WTC11 (cell line): ENCODE measurements around the gene MRPL55. TPM values are rescaled to one million over a fixed set of nuclear protein-coding genes. Genes with fewer than 3 reads are reported as not detected.

Source experiments
- ATAC-seq: fragments of 200-7000 bp; cut with Tn5 transposase; 2 replicates; pipeline ENCODE4 v1.10.0; 2021; ENCODE audit warnings: mild to moderate bottlenecking, moderate library complexity
- CTCF ChIA-PET: fragments of 300-600 bp; sonication (Branson Sonifier 250); formaldehyde crosslinking; loops from one replicate; lab custom pipeline; 2021; ENCODE audit warnings: antibody characterized with exemption; lab: Charles Lee
- POLR2A ChIA-PET: fragments of 350-600 bp; sonication (Branson Sonifier 250); formaldehyde crosslinking; loops from one replicate; lab custom pipeline; 2021; ENCODE audit warnings: antibody characterized with exemption; lab: Charles Lee
- DNase-seq: peaks from one replicate; pipeline ENCODE4 v3.0.0; 2021; ENCODE audit warnings: low spot score
- H3K27ac Mint-ChIP-seq: 2 replicates; pipeline ENCODE4 v1.8.0; 2021; ENCODE audit warnings: mixed read lengths
- H3K27me3 Mint-ChIP-seq: 2 replicates; pipeline ENCODE4 v1.8.0; 2021; ENCODE audit warnings: low read depth, mild to moderate bottlenecking, moderate library complexity, mixed read lengths
- H3K36me3 Mint-ChIP-seq: 2 replicates; pipeline ENCODE4 v1.8.0; 2021; ENCODE audit warnings: mixed read lengths
- H3K4me1 Mint-ChIP-seq: 2 replicates; pipeline ENCODE4 v1.8.0; 2022; ENCODE audit warnings: mixed read lengths
- H3K4me3 Mint-ChIP-seq: 2 replicates; pipeline ENCODE4 v1.8.0; 2021; ENCODE audit warnings: mild to moderate bottlenecking, moderate library complexity, mixed read lengths
- H3K9me3 Mint-ChIP-seq: 2 replicates; pipeline ENCODE4 v1.8.0; 2021; ENCODE audit warnings: mixed read lengths
- CREM ChIP-seq: sonication (generic); formaldehyde crosslinking; IDR thresholded peaks from 2 replicates; pipeline ENCODE4 v1.8.1; 2022; ENCODE audit warnings: mild to moderate bottlenecking, missing genetic modification reagents, moderate library complexity
- EMX1 ChIP-seq: fragments of 250-450 bp; sonication (Bioruptor Pico); IDR thresholded peaks from 2 replicates; pipeline ENCODE4 v1.8.0; 2021; ENCODE audit warnings: mild to moderate bottlenecking
- FOXK1 ChIP-seq: sonication (generic); formaldehyde crosslinking; IDR thresholded peaks from 2 replicates; pipeline ENCODE4 v1.8.0; 2022; ENCODE audit warnings: mild to moderate bottlenecking, moderate library complexity, missing genetic modification reagents
- RELA ChIP-seq: sonication (generic); formaldehyde crosslinking; IDR thresholded peaks from 2 replicates; pipeline ENCODE4 v1.8.1; 2022; ENCODE audit warnings: missing genetic modification reagents, mild to moderate bottlenecking, borderline replicate concordance
- SMAD4 ChIP-seq: sonication (generic); formaldehyde crosslinking; IDR thresholded peaks from 2 replicates; pipeline ENCODE4 v1.8.0; 2022; ENCODE audit warnings: mild to moderate bottlenecking, missing genetic modification reagents
- ZNF232 ChIP-seq: sonication (generic); formaldehyde crosslinking; IDR thresholded peaks from 2 replicates; pipeline ENCODE4 v1.8.0; 2022; ENCODE audit warnings: mild to moderate bottlenecking, missing genetic modification reagents
- ZNF317 ChIP-seq: sonication (generic); formaldehyde crosslinking; IDR thresholded peaks from 2 replicates; pipeline ENCODE4 v1.8.1; 2023; ENCODE audit warnings: low read depth, mild to moderate bottlenecking, moderate library complexity, missing genetic modification reagents, borderline replicate concordance
- total RNA-seq: library from RNA; stranded (reverse); gene quantifications from 3 replicates; pipeline ENCODE4 v1.2.3, GENCODE V29; 2021
- TF ChIP-seq, protein P1 (sequence below): sonication (generic); formaldehyde crosslinking; IDR thresholded peaks from 2 replicates; pipeline ENCODE4 v1.8.1; 2022; ENCODE audit warnings: missing genetic modification reagents, borderline replicate concordance
- TF ChIP-seq, protein P2 (sequence below): fragments of 250-450 bp; sonication (Bioruptor Pico); IDR thresholded peaks from 2 replicates; pipeline ENCODE4 v1.9.0; 2021; ENCODE audit warnings: mild to moderate bottlenecking, borderline replicate concordance
- TF ChIP-seq, protein P3 (sequence below): fragments of 250-450 bp; sonication (Bioruptor Pico); IDR thresholded peaks from 2 replicates; pipeline ENCODE4 v1.9.0; 2021; ENCODE audit warnings: moderate library complexity, mild to moderate bottlenecking, inconsistent platforms, borderline replicate concordance
- TF ChIP-seq, protein P4 (sequence below): sonication (generic); formaldehyde crosslinking; IDR thresholded peaks from 2 replicates; pipeline ENCODE4 v1.8.1; 2023; ENCODE audit warnings: mild to moderate bottlenecking, missing genetic modification reagents, moderate library complexity
- TF ChIP-seq, protein P5 (sequence below): fragments of 250-450 bp; sonication (Bioruptor Pico); IDR thresholded peaks from 2 replicates; pipeline ENCODE4 v1.9.0; 2021; ENCODE audit warnings: mild to moderate bottlenecking

MRPL55 gene
- total RNA-seq, 1 experiment from 2014 or later, result 66.9 TPM

DNA sequence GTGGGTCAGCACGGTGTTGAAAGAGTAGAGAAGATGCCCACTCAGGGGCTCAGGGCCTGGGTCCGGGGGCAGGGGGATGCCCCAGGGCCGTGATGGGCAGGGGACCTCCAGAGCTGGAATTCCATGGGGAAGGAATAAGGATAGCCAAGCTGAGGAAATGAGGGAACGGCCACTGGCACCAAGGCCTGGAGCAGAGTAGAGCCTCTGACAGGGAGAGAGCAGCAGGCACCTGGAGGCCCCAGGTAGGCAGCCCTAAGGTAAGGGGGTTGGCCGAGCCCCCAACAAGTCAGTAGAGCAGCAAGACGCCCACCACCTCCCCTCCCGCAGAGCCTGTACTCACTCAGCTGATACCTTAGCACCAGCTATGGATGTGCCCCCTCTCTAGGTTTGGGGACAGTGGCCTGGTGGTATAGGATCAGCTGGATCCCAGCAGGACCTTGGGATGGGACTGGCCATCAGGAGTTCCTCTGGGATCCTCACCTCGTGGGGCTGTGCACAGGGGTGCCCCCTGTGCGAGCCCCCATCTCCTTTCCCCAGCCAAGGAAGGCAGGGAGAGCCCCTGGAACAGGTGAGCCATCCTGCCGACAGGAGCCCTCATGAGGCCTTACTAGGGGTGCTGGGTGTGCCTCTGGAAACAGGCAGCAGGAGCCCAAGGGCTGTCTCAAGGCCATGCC lies 47.6 kb downstream of the MRPL55 start (continued):
- TF ChIP-seq ZNF232 (no peak), SMAD4 (CRISPR knock-in tag) (no peak), RELA (CRISPR knock-in tag) (no peak)
- TF ChIP-seq, protein P1, sequence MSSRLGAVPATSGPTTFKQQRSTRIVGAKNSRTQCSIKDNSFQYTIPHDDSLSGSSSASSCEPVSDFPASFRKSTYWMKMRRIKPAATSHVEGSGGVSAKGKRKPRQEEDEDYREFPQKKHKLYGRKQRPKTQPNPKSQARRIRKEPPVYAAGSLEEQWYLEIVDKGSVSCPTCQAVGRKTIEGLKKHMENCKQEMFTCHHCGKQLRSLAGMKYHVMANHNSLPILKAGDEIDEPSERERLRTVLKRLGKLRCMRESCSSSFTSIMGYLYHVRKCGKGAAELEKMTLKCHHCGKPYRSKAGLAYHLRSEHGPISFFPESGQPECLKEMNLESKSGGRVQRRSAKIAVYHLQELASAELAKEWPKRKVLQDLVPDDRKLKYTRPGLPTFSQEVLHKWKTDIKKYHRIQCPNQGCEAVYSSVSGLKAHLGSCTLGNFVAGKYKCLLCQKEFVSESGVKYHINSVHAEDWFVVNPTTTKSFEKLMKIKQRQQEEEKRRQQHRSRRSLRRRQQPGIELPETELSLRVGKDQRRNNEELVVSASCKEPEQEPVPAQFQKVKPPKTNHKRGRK (CRISPR knock-in tag), result no peak
- TF ChIP-seq, protein P2, sequence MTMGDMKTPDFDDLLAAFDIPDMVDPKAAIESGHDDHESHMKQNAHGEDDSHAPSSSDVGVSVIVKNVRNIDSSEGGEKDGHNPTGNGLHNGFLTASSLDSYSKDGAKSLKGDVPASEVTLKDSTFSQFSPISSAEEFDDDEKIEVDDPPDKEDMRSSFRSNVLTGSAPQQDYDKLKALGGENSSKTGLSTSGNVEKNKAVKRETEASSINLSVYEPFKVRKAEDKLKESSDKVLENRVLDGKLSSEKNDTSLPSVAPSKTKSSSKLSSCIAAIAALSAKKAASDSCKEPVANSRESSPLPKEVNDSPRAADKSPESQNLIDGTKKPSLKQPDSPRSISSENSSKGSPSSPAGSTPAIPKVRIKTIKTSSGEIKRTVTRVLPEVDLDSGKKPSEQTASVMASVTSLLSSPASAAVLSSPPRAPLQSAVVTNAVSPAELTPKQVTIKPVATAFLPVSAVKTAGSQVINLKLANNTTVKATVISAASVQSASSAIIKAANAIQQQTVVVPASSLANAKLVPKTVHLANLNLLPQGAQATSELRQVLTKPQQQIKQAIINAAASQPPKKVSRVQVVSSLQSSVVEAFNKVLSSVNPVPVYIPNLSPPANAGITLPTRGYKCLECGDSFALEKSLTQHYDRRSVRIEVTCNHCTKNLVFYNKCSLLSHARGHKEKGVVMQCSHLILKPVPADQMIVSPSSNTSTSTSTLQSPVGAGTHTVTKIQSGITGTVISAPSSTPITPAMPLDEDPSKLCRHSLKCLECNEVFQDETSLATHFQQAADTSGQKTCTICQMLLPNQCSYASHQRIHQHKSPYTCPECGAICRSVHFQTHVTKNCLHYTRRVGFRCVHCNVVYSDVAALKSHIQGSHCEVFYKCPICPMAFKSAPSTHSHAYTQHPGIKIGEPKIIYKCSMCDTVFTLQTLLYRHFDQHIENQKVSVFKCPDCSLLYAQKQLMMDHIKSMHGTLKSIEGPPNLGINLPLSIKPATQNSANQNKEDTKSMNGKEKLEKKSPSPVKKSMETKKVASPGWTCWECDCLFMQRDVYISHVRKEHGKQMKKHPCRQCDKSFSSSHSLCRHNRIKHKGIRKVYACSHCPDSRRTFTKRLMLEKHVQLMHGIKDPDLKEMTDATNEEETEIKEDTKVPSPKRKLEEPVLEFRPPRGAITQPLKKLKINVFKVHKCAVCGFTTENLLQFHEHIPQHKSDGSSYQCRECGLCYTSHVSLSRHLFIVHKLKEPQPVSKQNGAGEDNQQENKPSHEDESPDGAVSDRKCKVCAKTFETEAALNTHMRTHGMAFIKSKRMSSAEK (CRISPR knock-in tag), result no peak
- TF ChIP-seq, protein P3, sequence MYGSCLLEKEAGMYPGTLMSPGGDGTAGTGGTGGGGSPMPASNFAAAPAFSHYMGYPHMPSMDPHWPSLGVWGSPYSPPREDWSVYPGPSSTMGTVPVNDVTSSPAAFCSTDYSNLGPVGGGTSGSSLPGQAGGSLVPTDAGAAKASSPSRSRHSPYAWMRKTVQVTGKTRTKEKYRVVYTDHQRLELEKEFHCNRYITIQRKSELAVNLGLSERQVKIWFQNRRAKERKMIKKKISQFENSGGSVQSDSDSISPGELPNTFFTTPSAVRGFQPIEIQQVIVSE (CRISPR knock-in tag), result no peak

DNA sequence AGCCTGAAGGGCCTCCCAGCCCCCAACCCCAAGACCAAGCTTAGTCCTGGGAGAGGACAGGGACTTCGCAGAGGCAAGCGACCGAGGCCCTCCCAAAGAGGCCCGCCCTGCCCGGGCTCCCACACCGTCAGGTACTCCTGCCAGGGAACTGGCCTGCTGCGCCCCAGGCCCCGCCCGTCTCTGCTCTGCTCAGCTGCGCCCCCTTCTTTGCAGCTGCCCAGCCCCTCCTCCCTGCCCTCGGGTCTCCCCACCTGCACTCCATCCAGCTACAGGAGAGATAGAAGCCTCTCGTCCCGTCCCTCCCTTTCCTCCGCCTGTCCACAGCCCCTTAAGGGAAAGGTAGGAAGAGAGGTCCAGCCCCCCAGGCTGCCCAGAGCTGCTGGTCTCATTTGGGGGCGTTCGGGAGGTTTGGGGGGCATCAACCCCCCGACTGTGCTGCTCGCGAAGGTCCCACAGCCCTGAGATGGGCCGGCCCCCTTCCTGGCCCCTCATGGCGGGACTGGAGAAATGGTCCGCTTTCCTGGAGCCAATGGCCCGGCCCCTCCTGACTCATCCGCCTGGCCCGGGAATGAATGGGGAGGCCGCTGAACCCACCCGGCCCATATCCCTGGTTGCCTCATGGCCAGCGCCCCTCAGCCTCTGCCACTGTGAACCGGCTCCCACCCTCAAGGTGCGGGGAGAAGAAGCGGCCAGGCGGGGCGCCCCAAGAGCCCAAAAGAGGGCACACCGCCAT lies 48.5 kb downstream of the MRPL55 start:
- no peak for TF ChIP-seq ZNF317 (CRISPR knock-in tag)
- TF ChIP-seq, protein P4, sequence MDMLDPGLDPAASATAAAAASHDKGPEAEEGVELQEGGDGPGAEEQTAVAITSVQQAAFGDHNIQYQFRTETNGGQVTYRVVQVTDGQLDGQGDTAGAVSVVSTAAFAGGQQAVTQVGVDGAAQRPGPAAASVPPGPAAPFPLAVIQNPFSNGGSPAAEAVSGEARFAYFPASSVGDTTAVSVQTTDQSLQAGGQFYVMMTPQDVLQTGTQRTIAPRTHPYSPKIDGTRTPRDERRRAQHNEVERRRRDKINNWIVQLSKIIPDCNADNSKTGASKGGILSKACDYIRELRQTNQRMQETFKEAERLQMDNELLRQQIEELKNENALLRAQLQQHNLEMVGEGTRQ (CRISPR knock-in tag), result no peak
- TF ChIP-seq, protein P5, sequence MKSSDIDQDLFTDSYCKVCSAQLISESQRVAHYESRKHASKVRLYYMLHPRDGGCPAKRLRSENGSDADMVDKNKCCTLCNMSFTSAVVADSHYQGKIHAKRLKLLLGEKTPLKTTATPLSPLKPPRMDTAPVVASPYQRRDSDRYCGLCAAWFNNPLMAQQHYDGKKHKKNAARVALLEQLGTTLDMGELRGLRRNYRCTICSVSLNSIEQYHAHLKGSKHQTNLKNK (CRISPR knock-in tag), result no peak
- no peak for TF ChIP-seq EMX1 (CRISPR knock-in tag)
- no peak for TF ChIP-seq FOXK1 (CRISPR knock-in tag)
- TF ChIP-seq CREM (CRISPR knock-in tag), result no peak
- DNase-seq, result peak; percentile 76
- POLR2A ChIA-PET, result interaction anchor here (0.9 to 1.0 kb wide), 3 partner anchors 12 to 22 kb away, joined by 3 read pairs; partner anchors contain the start of gene ARF1
- Mint-ChIP-seq H3K36me3 (no peaks in the 10 kb centered on the region), H3K27me3 (peaks cover 91% of the 10 kb centered on the region), H3K4me3 (peak overlapping the region; percentile 74), H3K9me3 (no peaks in the 10 kb centered on the region), H3K4me1 (peaks cover 5% of the 10 kb centered on the region), H3K27ac (no peak overlapping the region)
- ATAC-seq, result peak; percentile 46
- CTCF ChIA-PET, result interaction anchor here (0.5 to 3.9 kb wide), 18 partner anchors 12 to 867 kb away, joined by 3 to 71 read pairs (median 4); partner anchors contain the start of genes ARF1 and WNT3A
